Testis (tissue), 2 donors: ENCODE results near the gene TAAR2.

Source experiments
- CTCF ChIP-seq, 3 experiments: fragments of 450-650 bp in 2 of 3; fragments of 200-600 bp in 1 of 3; sonication (generic) in 1 of 3; IDR thresholded peaks; one replicate each; pipeline ENCODE4 v1.5.1; 2016 to 2019; ENCODE audit warnings: antibody characterized with exemption in 3 of 3, mild to moderate bottlenecking in 2 of 3, moderate library complexity in 1 of 3
- POLR2A ChIP-seq: fragments of 450-650 bp; IDR thresholded peaks from one replicate; pipeline ENCODE4 v1.6.1; 2017; ENCODE audit warnings: antibody characterized with exemption, mild to moderate bottlenecking, moderate library complexity

GRCh38 chr6:132669690-132670291 lies 45.7 kb upstream of the TAAR2 start:
- TF ChIP-seq CTCF (IDR thresholded peaks at IDR 0.05) (peak in 2 of 3 experiments; percentile 23 to 37), POLR2A (no peak)
